NCI-H187 (cell line): Measurements from ENCODE around the gene CHAT.

Source experiments
- DNase-seq, 2 experiments: peaks; one replicate each; lab custom pipeline; 2025; lab: John Stamatoyannopoulos, UW

Gene CHAT

GRCh38 chr10:49612513-49613164 is 1.2 kb upstream of the CHAT start:
- no peak for DNase-seq

- no peak for DNase-seq
Observed at GRCh38 chr10:49613165-49613881, 514 bp upstream of the CHAT start.

- DNase-seq = no peak
Observed at GRCh38 chr10:49614242-49615198, 683 bp downstream of the CHAT start.

GRCh38 chr10:49615213-49615612 is 1.4 kb downstream of the CHAT start:
- DNase-seq = no peak

- no peak for DNase-seq
Observed at GRCh38 chr10:49615721-49616120, 1.9 kb downstream of the CHAT start.

- no peak for DNase-seq
Observed at GRCh38 chr10:49616421-49617101, 2.7 kb downstream of the CHAT start.

- no peak for DNase-seq
Observed at GRCh38 chr10:49617121-49618020, 3.5 kb downstream of the CHAT start.

- DNase-seq = no peak
Observed at GRCh38 chr10:49618821-49619220, 5.0 kb downstream of the CHAT start.

- DNase-seq = no peak
Observed at GRCh38 chr10:49619613-49620012, 5.8 kb downstream of the CHAT start.

GRCh38 chr10:49620286-49620810 is 6.5 kb downstream of the CHAT start:
- DNase-seq = no peak

GRCh38 chr10:49620841-49621378 is 7.1 kb downstream of the CHAT start:
- DNase-seq = no peak

- no peak for DNase-seq
Observed at GRCh38 chr10:49621561-49621960, 7.7 kb downstream of the CHAT start.

- no peak for DNase-seq
Observed at GRCh38 chr10:49622426-49623425, 8.9 kb downstream of the CHAT start.

- no peak for DNase-seq
Observed at GRCh38 chr10:49624629-49625028, 10.8 kb downstream of the CHAT start.

- DNase-seq = no peak
Observed at GRCh38 chr10:49625411-49625810, 11.6 kb downstream of the CHAT start.

GRCh38 chr10:49627038-49627437 is 13.2 kb downstream of the CHAT start:
- no peak for DNase-seq

- DNase-seq = no peak
Observed at GRCh38 chr10:49627644-49628247, 13.9 kb downstream of the CHAT start.

- no peak for DNase-seq
Observed at GRCh38 chr10:49628599-49628998, 14.8 kb downstream of the CHAT start.

- no peak for DNase-seq
Observed at GRCh38 chr10:49629431-49629881, 15.6 kb downstream of the CHAT start.
